Measurements from ENCODE around the gene GPX2.

The GPX2 gene

DNA sequence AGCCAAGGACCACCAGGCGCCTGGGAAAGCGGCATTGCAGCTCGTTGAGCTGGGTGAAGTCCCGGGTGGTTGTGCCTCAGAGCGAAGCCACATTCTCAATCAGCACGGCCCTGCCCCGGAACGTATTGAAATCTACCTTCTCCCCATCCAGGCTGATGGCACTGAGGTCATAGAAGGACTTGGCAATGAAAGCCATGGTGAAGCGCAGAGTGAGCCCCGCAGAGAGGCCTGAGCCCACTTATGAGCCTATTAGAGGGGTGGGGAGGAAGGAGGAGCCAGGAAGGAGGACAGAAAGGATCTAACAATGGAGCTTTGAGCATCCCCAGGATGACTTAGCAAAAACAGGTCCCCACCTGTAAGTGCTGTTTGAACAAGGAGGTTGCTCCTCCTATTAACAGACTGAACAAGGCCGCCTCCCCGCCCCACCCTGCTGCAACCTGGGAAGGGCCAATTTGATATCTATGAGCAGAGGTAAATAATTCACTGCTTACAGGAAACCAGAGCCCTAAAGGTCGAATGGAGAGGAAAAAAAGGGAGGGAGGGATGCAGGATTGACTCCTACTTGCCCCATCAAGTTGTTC lies at the start of gene GPX2:
Gene GPX2, minus strand, starts transcription at position 215 of the 581 bp plus-strand sequence. Its CDS starts 19 bp downstream, at position 196.
- no peak for DNase-seq

DNA sequence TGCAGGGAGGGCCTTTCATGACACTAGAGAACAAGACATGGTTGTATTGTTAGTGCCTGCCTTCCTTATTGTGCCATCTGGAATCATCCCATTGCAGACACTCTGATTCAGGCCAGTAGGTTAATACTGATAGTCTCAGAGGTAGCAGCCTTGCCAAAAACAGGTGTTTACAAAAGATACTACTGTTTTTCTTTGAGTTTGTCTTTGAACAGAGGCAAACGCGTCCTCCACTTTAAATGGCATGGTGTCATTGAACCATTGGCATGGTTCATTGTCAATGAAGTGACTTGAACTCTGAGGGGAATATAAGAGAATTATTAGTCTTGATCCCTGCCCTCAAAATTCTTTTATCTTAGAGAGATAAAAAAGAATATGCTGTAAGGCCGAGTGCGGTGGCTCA lies 48.4 kb upstream of the GPX2 start:
- DNase-seq = no peak

DNA sequence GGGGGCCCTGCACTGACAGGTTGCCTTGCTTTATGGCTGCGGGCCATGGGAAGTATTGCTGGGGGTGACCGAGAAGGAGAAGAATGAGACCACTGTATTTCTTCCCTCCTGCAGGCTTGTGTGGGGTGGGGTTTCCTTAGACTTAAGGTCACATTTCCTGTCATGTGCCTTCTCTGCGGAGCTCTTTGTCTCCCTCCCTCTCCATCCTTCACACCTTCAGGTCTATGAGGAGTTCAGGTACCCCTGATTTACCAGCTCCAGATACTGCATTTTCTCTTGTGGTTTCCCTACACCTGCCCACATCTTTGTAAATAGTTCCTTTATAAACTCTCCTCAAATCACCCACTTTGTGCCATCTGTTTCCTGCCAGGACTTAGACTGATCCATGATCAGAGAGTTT lies 47.8 kb upstream of the GPX2 start:
- DNase-seq = peak in 2 of 6 experiments; percentile 16 to 24

- DNase-seq = no peak
These were observed 44.9 kb upstream of the GPX2 start for GRCh38 chr14:64987438-64987767.

GRCh38 chr14:64986648-64987437 lies 44.3 kb upstream of the GPX2 start, which contains the start of gene FNTB:
Gene FNTB, plus strand, starts transcription at chr14:64986895. Its CDS starts 59 bp downstream, at chr14:64986954.
- peak; percentile 85 to 99 (median 94) for DNase-seq

DNA sequence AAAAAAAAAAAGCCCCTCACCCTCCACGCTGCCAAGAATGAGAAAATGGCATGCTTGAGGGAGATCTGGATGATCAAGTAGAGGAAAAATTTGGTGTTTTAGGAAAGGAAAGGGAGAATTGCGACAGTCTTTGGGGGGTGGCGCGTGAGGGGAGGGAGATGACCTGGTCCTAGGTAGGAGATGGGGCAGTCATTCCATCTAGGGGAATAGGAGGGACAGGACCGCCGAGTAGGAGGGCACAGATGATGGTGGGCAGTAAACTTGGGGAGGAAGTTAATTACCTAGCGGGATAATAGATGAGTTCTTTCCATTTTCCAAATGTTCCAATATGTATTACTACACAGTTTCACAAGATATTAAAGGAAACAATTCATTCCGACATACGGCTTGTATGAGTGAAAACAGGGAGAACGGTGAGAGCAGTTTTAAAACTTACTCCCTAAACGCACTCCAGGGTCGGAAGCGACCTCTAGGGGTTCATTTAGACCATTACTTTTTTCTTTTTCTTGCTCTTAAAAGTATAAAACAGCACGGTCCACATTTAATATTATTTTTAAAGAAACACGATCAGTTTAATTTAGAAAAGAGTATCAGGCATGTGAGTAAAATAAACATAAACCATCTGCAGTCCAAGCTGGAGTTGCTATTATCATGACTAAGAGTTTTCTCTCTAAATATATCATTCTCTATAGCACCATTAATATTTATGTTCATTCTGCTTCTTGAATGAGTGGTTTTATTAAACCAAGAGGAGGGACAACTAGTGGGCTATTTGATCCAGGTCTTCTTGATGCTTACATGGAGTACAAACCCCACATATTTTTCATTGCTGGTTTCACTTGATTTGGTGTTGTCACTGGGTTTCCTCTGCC lies 41.1 kb upstream of the GPX2 start:
- peak in 4 of 6 experiments; percentile 4 to 72 (median 42) for DNase-seq

DNA sequence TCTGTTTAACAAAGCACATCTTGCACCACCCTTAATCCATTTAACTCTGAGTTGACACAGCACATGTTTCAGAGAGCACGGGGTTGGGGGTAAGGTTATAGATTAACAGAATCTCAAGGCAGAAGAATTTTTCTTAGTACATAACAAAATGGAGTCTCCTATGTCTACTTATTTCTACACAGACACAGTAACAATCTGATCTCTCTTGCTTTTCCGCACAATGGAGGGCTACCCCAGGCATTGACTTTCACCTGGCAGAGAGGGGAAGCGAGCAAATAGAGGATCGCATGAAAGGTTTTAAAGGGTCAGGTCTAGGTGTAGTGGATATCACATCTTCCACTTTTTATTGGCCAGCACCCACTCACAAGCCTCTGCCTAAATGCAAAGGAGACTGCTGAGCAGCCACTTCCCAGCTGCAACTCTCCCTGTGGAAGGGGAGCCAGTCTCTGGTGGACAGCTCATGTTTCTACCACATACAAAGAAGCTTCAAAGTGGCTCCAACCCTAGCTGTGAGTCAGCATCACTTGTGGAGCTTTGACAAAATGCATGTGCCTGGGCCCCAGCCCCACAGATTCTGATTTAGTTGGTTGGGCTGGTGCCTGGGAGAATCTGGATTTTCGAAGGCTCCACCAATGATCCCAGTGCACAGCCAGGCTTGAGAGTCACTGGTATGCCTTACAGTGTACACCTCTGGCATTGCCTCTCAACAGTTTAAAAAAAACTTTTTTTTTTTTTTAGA lies 37.0 kb upstream of the GPX2 start:
- no peak for DNase-seq

DNA sequence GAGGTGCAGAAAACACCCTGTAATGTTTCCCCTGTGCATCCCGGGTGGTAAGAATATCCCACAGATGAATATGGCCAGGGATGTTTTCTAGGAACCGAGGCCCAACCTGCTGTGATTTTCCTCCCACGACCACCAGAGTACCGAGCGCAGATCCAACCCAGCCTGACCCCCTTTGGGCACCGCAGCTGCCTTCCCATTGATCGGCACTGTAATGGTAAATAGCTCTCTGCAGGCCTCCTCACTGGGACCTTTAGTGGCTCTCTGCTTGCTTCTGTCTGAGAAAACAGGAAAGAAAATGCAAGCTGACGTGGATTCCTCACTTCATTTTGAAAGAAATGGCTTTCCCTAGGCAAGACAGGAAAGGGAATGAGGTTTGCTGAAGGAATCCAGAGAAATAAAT lies 32.0 kb upstream of the GPX2 start:
- DNase-seq = no peak

DNA sequence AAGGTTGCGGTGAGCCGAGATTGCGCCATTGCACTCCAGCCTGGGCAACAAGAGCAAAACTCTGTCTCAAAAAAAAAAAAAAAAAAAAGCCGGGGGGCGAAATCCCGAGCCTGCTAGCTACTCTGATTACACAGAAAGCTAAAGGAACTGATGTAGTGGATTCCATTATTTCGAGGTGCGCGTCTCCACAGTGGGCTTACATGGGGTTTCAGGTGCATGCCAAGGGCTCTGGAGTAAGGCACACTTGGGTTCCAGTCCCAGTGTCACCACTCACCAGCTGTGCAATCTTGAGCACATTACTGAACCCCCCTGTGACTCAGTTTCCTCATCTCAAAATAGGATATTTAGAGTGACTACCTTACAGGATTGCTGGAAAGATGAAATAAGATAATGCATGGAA lies 31.3 kb upstream of the GPX2 start:
- no peak for DNase-seq

GRCh38 chr14:64973026-64973442 lies 30.5 kb upstream of the GPX2 start:
- no peak for DNase-seq

- DNase-seq = peak; percentile 14 to 50 (median 42)
These were observed 29.6 kb upstream of the GPX2 start, which contains the start of gene RAB15 for GRCh38 chr14:64971943-64972791. Gene RAB15, minus strand, starts transcription at chr14:64972336. Its CDS starts 260 bp downstream, at chr14:64972076.

DNA sequence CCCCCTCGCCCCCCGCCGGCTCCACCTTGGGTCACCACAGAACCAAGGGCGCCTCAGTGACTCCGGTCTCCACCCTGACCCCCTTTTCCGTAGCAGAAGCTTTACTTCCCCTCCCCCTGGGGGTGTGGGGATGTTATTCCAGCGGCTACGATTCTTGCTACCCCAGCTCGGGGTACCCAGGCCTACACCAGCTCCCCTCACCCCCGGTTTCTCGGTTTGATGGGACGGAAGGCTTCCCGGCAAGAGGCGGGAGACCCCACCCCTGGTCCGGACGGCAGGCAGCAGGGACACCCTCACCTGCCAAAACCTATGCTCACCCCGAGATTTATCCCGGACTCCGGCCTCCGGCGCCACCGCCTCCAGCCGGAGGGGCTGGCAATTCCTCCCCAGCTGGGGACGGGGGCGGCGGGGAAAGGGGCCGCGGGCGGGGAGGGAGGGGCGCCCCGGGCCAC lies 29.0 kb upstream of the GPX2 start:
- peak in 2 of 6 experiments; percentile 15 to 16 for DNase-seq

- DNase-seq = no peak
These were observed 28.4 kb upstream of the GPX2 start for GRCh38 chr14:64970776-64971477.

DNA sequence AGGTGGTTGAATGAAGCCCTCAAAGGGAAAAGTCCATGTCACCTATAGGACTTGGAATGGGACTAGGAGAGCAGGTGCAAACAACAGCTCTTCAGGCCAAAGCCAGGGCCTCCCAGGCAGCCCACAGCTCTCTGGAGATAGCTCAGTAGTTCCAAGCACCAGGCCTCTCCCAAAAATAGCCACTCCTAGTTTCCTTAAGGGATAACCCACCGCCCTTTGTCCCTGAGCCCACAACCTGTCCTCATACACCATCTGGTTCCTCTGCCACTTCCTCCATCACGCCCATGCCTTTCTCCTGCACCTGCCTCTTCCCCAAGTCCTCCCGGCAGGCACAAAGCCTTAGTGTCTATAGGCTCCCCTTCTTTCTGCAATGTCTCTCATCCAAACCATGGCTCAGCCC lies 27.5 kb upstream of the GPX2 start:
- DNase-seq = no peak

- DNase-seq = no peak
These were observed 26.1 kb upstream of the GPX2 start for GRCh38 chr14:64968651-64969050.

DNA sequence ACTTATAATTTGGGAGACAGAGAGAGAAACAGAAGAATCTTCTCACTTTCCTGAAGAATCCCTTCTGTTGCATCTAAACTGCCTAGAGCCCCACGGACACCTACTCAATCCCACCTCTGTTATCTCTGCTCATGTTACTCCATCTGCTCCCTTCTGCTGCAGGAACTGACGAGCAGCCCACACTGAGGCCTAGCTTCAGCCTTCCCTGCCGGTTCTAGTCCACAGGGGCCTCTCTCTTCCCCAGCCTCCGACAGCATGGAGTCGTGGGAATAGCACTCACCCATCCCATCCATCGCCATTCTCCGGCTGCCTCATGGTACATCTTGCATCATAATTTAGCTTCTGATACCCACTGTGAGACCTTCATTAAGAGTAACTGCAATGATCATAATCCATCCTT lies 25.6 kb upstream of the GPX2 start:
- no peak for DNase-seq

GRCh38 chr14:64966976-64967375 lies 24.4 kb upstream of the GPX2 start:
- no peak for DNase-seq

- DNase-seq = no peak
These were observed 22.9 kb upstream of the GPX2 start for GRCh38 chr14:64965356-64966000.

DNA sequence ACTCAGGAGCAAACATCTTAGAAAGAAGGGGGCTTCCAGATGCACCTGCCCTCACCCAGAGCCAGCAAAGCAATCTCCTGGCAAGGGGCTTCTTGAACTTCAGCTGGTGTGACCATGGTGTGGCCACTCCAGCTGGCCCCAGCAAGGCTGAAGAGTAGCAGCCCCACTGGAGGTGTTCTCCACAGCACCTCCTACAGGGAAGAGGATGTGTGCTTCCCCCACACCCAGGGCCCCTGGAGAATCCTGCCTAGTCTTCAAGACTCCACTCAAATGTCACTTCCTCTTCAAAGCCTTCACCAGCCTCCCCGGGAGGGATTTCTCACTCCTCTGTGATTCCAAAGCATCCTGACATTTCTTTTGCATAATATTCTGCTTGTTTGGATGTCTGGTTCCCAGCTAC lies 21.1 kb upstream of the GPX2 start:
- no peak for DNase-seq

DNA sequence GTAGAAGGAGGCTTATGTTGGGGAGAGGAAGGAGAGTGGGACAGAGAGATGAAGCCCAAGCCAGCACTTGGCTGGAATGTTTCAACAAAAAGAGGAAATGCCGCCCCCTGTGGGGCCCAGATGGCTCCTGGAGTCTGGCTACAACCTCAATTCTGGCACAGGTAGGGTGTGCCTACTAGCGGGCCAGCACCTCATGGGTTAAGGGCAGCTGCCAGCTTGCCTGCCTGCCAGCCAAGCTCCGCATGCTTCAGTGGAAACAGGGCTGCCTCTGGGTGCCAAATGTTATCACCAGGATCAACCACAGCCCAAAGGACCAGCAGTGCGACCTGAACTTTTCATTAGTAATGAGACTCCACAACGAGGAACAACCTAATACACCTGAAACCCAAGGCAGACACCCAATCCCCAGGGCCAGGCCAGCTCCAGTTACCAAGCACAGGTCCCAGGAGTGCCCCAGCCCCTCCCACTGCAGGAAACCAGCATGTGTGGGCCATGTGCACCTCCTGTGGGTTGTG lies 18.3 kb upstream of the GPX2 start:
- DNase-seq = no peak

Data from stimulated activated naive CD4-positive, alpha-beta T cell (primary cell).